DND-41 (cell line): Measurements from ENCODE around the gene TSPAN18.

Experiments used
- ATAC-seq: fragments of 200-7000 bp; cut with Tn5 transposase; 3 replicates; pipeline ENCODE4 v1.9.1; 2021; ENCODE audit warnings: low read depth; ENCODE audit not compliant: insufficient read depth
- DNase-seq: peaks from one replicate; pipeline ENCODE4 v3.0.0-alpha.2; 2020
- H2AFZ ChIP-seq: 2 replicates; pipeline ENCODE4 v1.6.0; 2012; ENCODE audit warnings: low read depth, low read length
- H3K27ac ChIP-seq: 2 replicates; pipeline ENCODE4 v1.5.1; 2012; ENCODE audit warnings: low read length, inconsistent platforms
- H3K27me3 ChIP-seq: fragments of 200-600 bp; sonication (generic); 2 replicates; pipeline ENCODE4 v1.6.0; 2012; ENCODE audit warnings: low read length, mild to moderate bottlenecking, inconsistent platforms; ENCODE audit not compliant: insufficient read depth, poor library complexity
- H3K36me3 ChIP-seq: 2 replicates; pipeline ENCODE4 v1.5.1; 2012; ENCODE audit warnings: low read length, inconsistent platforms; ENCODE audit not compliant: insufficient read depth
- H3K4me1 ChIP-seq: 2 replicates; pipeline ENCODE4 v1.5.1; 2012; ENCODE audit warnings: mild to moderate bottlenecking, low read length; ENCODE audit not compliant: insufficient read depth
- H3K4me2 ChIP-seq: 2 replicates; pipeline ENCODE4 v1.6.0; 2012; ENCODE audit warnings: mild to moderate bottlenecking, moderate library complexity, low read length, inconsistent platforms; ENCODE audit not compliant: insufficient read depth
- H3K4me3 ChIP-seq, 2 experiments: fragments of 200-600 bp in 1 of 2; shearing (Covaris generic) in 1 of 2; 2 replicates each; pipeline ENCODE4 v1.5.1; 2012 to 2016; ENCODE audit warnings: inconsistent platforms in 2 of 2, low read length in 2 of 2, mild to moderate bottlenecking in 2 of 2, low read depth in 1 of 2, moderate library complexity in 1 of 2
- H3K79me2 ChIP-seq: 2 replicates; pipeline ENCODE4 v1.6.0; 2012; ENCODE audit warnings: low read length, inconsistent platforms; ENCODE audit not compliant: insufficient read depth
- H3K9ac ChIP-seq: 2 replicates; pipeline ENCODE4 v1.6.0; 2012; ENCODE audit warnings: low read depth, mild to moderate bottlenecking, inconsistent platforms, low read length, moderate library complexity
- H3K9me3 ChIP-seq: 2 replicates; pipeline ENCODE4 v1.5.1; 2012; ENCODE audit warnings: low read length, moderate library complexity, mild to moderate bottlenecking, inconsistent platforms; ENCODE audit not compliant: insufficient read depth, severe bottlenecking
- H4K20me1 ChIP-seq: 2 replicates; pipeline ENCODE4 v1.6.0; 2012; ENCODE audit warnings: low read length; ENCODE audit not compliant: insufficient read depth
- CTCF ChIP-seq: IDR thresholded peaks from 2 replicates; pipeline ENCODE4 v1.5.1; 2012; ENCODE audit warnings: borderline replicate concordance, low read length, moderate library complexity, mild to moderate bottlenecking; ENCODE audit not compliant: poor library complexity, severe bottlenecking; ENCODE audit errors: extremely low read depth
- EZH2 ChIP-seq: IDR thresholded peaks from 3 replicates; pipeline ENCODE4 v1.6.1; 2012; ENCODE audit warnings: borderline replicate concordance, low read depth, mild to moderate bottlenecking, moderate library complexity, low read length, inconsistent platforms; ENCODE audit not compliant: severe bottlenecking

Gene TSPAN18

GRCh38 chr11:44771841-44772240 lies 45.1 kb downstream of the TSPAN18 start:
- ATAC-seq (no peak), DNase-seq (no peak)
- no peaks in the 10 kb centered on the region for H4K20me1 ChIP-seq
- H3K27ac ChIP-seq: no peak overlapping the region
- H3K9me3 ChIP-seq: no peaks in the 10 kb centered on the region
- H3K27me3 ChIP-seq: no peaks in the 10 kb centered on the region
- H3K36me3 ChIP-seq: no peaks in the 10 kb centered on the region
- H2AFZ ChIP-seq: no peak overlapping the region
- no peak for TF ChIP-seq EZH2
- TF ChIP-seq CTCF: no peak
- no peak overlapping the region for H3K4me2 ChIP-seq
- H3K79me2 ChIP-seq: no peaks in the 10 kb centered on the region
- H3K4me3 ChIP-seq: no peak overlapping the region
- no peaks in the 10 kb centered on the region for H3K4me1 ChIP-seq
- no peak overlapping the region for H3K9ac ChIP-seq

- H3K4me1 ChIP-seq: no peaks in the 10 kb centered on the region
- no peaks in the 10 kb centered on the region for H3K79me2 ChIP-seq
- H3K36me3 ChIP-seq: no peaks in the 10 kb centered on the region
- no peaks in the 10 kb centered on the region for H3K9me3 ChIP-seq
- H3K9ac ChIP-seq: no peak overlapping the region
- TF ChIP-seq CTCF: no peak
- no peak for TF ChIP-seq EZH2
- no peak overlapping the region for H3K4me2 ChIP-seq
- H3K4me3 ChIP-seq: no peak overlapping the region
- H3K27ac ChIP-seq: no peak overlapping the region
- ATAC-seq (no peak), DNase-seq (no peak)
- no peaks in the 10 kb centered on the region for H3K27me3 ChIP-seq
- H4K20me1 ChIP-seq: no peaks in the 10 kb centered on the region; the same call in 1 of the 2 replicates
- no peak overlapping the region for H2AFZ ChIP-seq
Measured at GRCh38 chr11:44773351-44773965, 46.7 kb downstream of the TSPAN18 start.

GRCh38 chr11:44774108-44774507 lies 47.3 kb downstream of the TSPAN18 start:
- H3K4me1 ChIP-seq: no peaks in the 10 kb centered on the region
- DNase-seq (no peak), ATAC-seq (no peak)
- no peaks in the 10 kb centered on the region for H3K79me2 ChIP-seq
- H3K9ac ChIP-seq: no peak overlapping the region
- H3K9me3 ChIP-seq: no peaks in the 10 kb centered on the region
- H4K20me1 ChIP-seq: peaks cover 3% of the 10 kb centered on the region; the same call in 1 of the 2 replicates
- H2AFZ ChIP-seq: no peak overlapping the region
- no peaks in the 10 kb centered on the region for H3K27me3 ChIP-seq
- H3K4me3 ChIP-seq: no peak overlapping the region
- TF ChIP-seq EZH2: no peak
- no peak for TF ChIP-seq CTCF
- H3K36me3 ChIP-seq: no peaks in the 10 kb centered on the region
- no peak overlapping the region for H3K27ac ChIP-seq
- no peak overlapping the region for H3K4me2 ChIP-seq
